Thyroid gland (tissue), 4 donors: ENCODE results near the gene C22orf15. TPM values are rescaled to one million over a fixed set of nuclear protein-coding genes. Genes with fewer than 3 reads are reported as not detected.
A peak's percentile ranks its signal among the peaks of the same experiment; 100 is the strongest.

Experiments used
- DNase-seq, 2 donors: peaks; one replicate each; pipeline ENCODE4 v3.0.0-alpha.2; 2019
- H3K27ac ChIP-seq, 3 donors: fragments of 200-600 bp; sonication (generic); 1 replicate in 2 of 3; 2 replicates in 1 of 3; pipeline ENCODE4 v1.5.1; 2016 to 2019; ENCODE audit warnings: mild to moderate bottlenecking in 1 of 3, moderate library complexity in 1 of 3
- H3K27me3 ChIP-seq: fragments of 200-600 bp; sonication (generic); one replicate; pipeline ENCODE4 v1.5.1; 2019
- H3K36me3 ChIP-seq, 2 donors: fragments of 200-600 bp; sonication (generic); one replicate each; pipeline ENCODE4 v1.5.1; 2016 to 2019
- H3K4me1 ChIP-seq, 2 donors: fragments of 200-600 bp; sonication (generic); one replicate each; pipeline ENCODE4 v1.5.1; 2017 to 2019
- H3K4me3 ChIP-seq, 3 donors: fragments of 200-600 bp; sonication (generic); replicated peaks in 1 of 3; 1 replicate in 2 of 3; 2 replicates in 1 of 3; pipeline ENCODE4 v1.5.1; 2016; ENCODE audit warnings: mild to moderate bottlenecking in 1 of 3
- H3K9me3 ChIP-seq: fragments of 200-600 bp; sonication (generic); one replicate; pipeline ENCODE4 v1.5.1; 2017
- CTCF ChIP-seq, 6 experiments: fragments of 200-600 bp in 3 of 6; fragments of 450-650 bp in 3 of 6; sonication (generic) in 3 of 6; IDR thresholded peaks; one replicate each; pipeline ENCODE4 v1.5.1; 2016 to 2019; ENCODE audit warnings: antibody characterized with exemption in 6 of 6, mild to moderate bottlenecking in 2 of 6, inconsistent platforms in 1 of 6, moderate library complexity in 1 of 6
- POLR2A ChIP-seq, 2 donors: fragments of 450-650 bp; IDR thresholded peaks; one replicate each; pipeline ENCODE4 v1.6.1; 2017; ENCODE audit warnings: antibody characterized with exemption in 2 of 2, mild to moderate bottlenecking in 2 of 2, moderate library complexity in 1 of 2
- WGBS, 2 donors: methylation state at CpG; one replicate each; pipeline ENCODE4 v1.1.5; 2017; 5-methylcytosine and 5-hydroxymethylcytosine counted together
- intact Hi-C: fragments of 100-400 bp; cut with DNase I; formaldehyde crosslinking; loops from one replicate; pipeline ENCODE4 v1.15.1; 2023
- total RNA-seq, 4 donors: library from RNA; depleted of rRNA; stranded (reverse); fragments of >200 nt; gene quantifications; one replicate each; pipeline ENCODE4 v1.2.3, GENCODE V29; 2016

The C22orf15 gene
- total RNA-seq, 4 donors from 2014 or later = not detected

DNA sequence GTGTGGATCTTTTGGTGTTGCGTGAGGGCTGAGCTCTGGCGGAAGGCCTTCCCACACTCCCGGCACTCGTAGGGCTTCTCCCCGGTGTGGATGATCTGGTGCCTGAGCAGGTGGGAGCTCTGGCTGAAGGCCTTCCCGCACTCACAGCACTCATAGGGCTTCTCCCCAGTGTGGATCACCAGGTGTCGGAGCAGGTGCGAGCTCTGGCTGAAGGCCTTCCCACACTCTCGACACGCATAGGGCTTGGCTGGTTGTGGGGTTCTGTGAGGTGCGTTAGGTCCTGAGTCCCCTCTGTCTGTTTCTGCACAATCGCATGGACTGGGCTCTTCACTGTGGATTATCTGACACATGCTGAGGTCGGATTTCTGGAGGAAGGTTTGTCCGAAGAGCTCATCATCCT is 18.3 kb upstream of the C22orf15 start:
- Histone ChIP-seq H3K4me3 (no peak overlapping the region), H3K27me3 (no peaks in the 10 kb centered on the region), H3K9me3 (no peaks in the 10 kb centered on the region), H3K4me1 (peaks cover 0 to under 1% of the 10 kb centered on the region in 2 donors), H3K36me3 (peaks cover 13 to 18% of the 10 kb centered on the region in 2 donors), H3K27ac (no peak overlapping the region)
- no peak for DNase-seq
- WGBS, 2 donors = 93 to 98% methylated on average over 9 to 11 of the region's 14 CpGs
- intact Hi-C loops = no loop called here
- TF ChIP-seq POLR2A (IDR thresholded peaks at IDR 0.05) (no peak), CTCF (IDR thresholded peaks at IDR 0.05) (no peak)

DNA sequence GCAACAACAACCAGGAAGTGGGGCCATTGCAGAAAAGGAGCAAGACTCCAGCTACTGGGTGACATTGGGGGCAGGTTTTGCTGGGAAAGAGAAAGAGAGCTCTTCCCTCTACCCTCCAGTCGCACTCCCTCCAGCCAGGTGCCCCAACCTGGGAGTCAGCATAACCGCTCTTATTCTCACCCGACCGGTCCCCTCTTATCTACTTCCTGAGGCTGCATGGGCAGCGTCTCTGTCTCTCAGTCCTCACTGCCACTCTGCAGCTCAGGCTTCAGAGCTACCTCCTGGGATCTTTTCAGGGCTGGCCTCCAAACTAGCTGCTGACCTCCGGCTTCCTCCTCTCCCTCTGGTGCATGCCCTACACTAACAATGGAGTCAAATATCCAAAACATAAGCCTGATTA is 17.0 kb upstream of the C22orf15 start:
- 55 to 68% methylated on average over 6 of the region's 6 CpGs for WGBS, 2 donors
- no peak for TF ChIP-seq POLR2A (IDR thresholded peaks at IDR 0.05)
- no peak for TF ChIP-seq CTCF (IDR thresholded peaks at IDR 0.05)

DNA sequence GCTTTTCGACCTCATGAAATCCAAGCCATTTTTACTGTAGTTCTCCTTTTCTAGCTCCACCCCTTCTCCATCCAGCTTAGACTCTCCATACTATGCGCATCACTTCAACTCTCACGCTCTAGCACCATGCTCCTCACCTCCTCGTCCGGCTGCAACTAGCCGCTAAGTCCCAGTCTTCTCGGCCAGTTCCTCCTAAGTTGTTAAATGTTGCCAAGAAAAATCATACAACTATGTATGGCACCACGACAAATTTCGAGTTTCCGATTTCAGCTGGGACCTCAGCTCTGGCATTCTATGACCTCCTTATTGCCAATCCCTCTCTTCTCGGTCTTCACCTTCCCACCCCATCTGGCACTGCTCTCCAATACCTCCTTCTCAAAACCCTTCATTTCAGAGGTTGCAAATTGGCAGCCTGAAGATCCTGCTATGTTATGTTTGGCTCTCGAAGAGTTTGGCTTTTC is 12.9 kb upstream of the C22orf15 start:
- H3K4me1 ChIP-seq = peaks cover 5 to 9% of the 10 kb centered on the region in 2 donors
- no peaks in the 10 kb centered on the region for H3K27me3 ChIP-seq
- TF ChIP-seq CTCF (IDR thresholded peaks at IDR 0.05) (no peak), POLR2A (IDR thresholded peaks at IDR 0.05) (no peak)
- no peak overlapping the region for H3K27ac ChIP-seq
- WGBS, 2 donors = 46 to 55% methylated on average over 12 of the region's 12 CpGs
- no peaks in the 10 kb centered on the region for H3K9me3 ChIP-seq
- H3K4me3 ChIP-seq = no peak overlapping the region
- peaks cover 0 to 1% of the 10 kb centered on the region in 2 donors for H3K36me3 ChIP-seq
- intact Hi-C loops = no loop called here
- no peak for DNase-seq

More for the DNA sequence above, 17.0 kb upstream of the C22orf15 start:
- Histone ChIP-seq H3K4me1 (peaks cover 5 to 9% of the 10 kb centered on the region in 2 donors), H3K9me3 (no peaks in the 10 kb centered on the region), H3K36me3 (peaks cover 13 to 18% of the 10 kb centered on the region in 2 donors), H3K4me3 (no peak overlapping the region), H3K27ac (no peak overlapping the region), H3K27me3 (no peaks in the 10 kb centered on the region)
- DNase-seq = no peak
- intact Hi-C loops = no loop called here

- peak overlapping the region; percentile 59 to 72 (median 61) for H3K4me3 ChIP-seq
Observed at GRCh38 chr22:23750367-23750713, 12.4 kb upstream of the C22orf15 start.

More at GRCh38 chr22:23750367-23750713, 12.4 kb upstream of the C22orf15 start:
- Histone ChIP-seq H3K27me3 (no peaks in the 10 kb centered on the region), H3K36me3 (no peaks in the 10 kb centered on the region), H3K9me3 (no peaks in the 10 kb centered on the region), H3K27ac (peak overlapping the region; percentile 65 to 89 (median 67)), H3K4me1 (peaks cover 5 to 9% of the 10 kb centered on the region in 2 donors)
- WGBS, 2 donors = 25 to 41% methylated on average over 5 of the region's 5 CpGs
- intact Hi-C loops = no loop called here
- TF ChIP-seq POLR2A (IDR thresholded peaks at IDR 0.05) (no peak), CTCF (IDR thresholded peaks at IDR 0.05) (no peak)
- no peak for DNase-seq
